SIG-M5 (cell line): Measurements from ENCODE around the gene PGGHG.
"Not testable (repeated sequence)": the region's sequence is repeated elsewhere in the genome, so short reads cannot be mapped to it uniquely, and the experiment has no call there.

Experiments
- DNase-seq: peaks from one replicate; lab custom pipeline; 2025; lab: John Stamatoyannopoulos, UW

Gene PGGHG

GRCh38 chr11:297586-298405 lies 8.9 kb downstream of the PGGHG start:
- no peak for DNase-seq

GRCh38 chr11:298406-299065 lies 9.6 kb downstream of the PGGHG start:
- no peak for DNase-seq

GRCh38 chr11:299081-299891 lies 10.4 kb downstream of the PGGHG start, which contains the start of gene IFITM5:
Gene IFITM5 (minus strand): TSS chr11:299526. CDS start chr11:299490, 36 bp downstream.
- no peak for DNase-seq

- no peak for DNase-seq
Observed at GRCh38 chr11:299951-300735, 11.2 kb downstream of the PGGHG start.

GRCh38 chr11:303363-303762 lies 14.4 kb downstream of the PGGHG start:
- no peak for DNase-seq

GRCh38 chr11:304061-304506 lies 15.2 kb downstream of the PGGHG start:
- DNase-seq: no peak

GRCh38 chr11:304915-305843 lies 16.3 kb downstream of the PGGHG start:
- DNase-seq: no peak

GRCh38 chr11:305844-306211 lies 16.9 kb downstream of the PGGHG start:
- DNase-seq: no peak

- DNase-seq: no peak
Observed at GRCh38 chr11:306645-307371, 17.9 kb downstream of the PGGHG start.

- not testable (repeated sequence) for DNase-seq
Observed at GRCh38 chr11:307766-308708, 19.1 kb downstream of the PGGHG start, which contains the start of gene IFITM2. Gene IFITM2 (plus strand): TSS chr11:307816. CDS start chr11:308193, 377 bp downstream.

GRCh38 chr11:308740-309665 lies 20.1 kb downstream of the PGGHG start:
- DNase-seq: not testable (repeated sequence)

GRCh38 chr11:309979-310572 lies 21.1 kb downstream of the PGGHG start:
- DNase-seq: not testable (repeated sequence)

- DNase-seq: not testable (repeated sequence)
Observed at GRCh38 chr11:311013-311748, 22.3 kb downstream of the PGGHG start.

- no peak for DNase-seq
Observed at GRCh38 chr11:312092-312816, 23.3 kb downstream of the PGGHG start.

- DNase-seq: no peak
Observed at GRCh38 chr11:313304-313786, 24.4 kb downstream of the PGGHG start.
